Measurements from ENCODE around the gene TADA2A.
"Not testable (repeated sequence)": the region's sequence is repeated elsewhere in the genome, so short reads cannot be mapped to it uniquely, and the experiment has no call there.

The TADA2A gene

DNA sequence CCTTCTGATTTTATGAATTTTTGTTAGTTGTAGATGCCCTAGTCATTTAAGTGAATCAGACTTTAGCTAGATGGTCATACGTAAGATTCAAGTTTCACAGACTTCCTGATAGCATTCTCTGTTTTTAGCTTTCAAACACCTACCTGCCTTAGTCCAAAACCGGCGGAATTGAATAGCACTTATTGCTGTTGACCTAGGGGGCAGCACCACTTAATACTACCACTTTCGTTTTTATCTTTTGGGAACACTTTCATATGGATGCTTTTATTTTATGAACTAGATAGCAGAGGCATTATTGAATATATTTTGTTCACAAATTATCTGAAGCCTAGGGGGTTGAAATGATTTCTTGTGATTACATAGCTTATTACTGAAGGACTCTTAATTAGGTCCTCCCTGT is 31.5 kb downstream of the TADA2A start:
- Histone ChIP-seq H3K79me2 (ENCODE audit: insufficient read depth, low read depth) (no peaks in the 10 kb centered on the region), H3K4me3 (IDR thresholded peaks at IDR 0.05; ENCODE audit: insufficient read depth, low read depth, low read length) (no peak overlapping the region), H3K36me3 (ENCODE audit: insufficient read depth) (peaks cover 6% of the 10 kb centered on the region; the same call in 1 of the 2 replicates), H3K9ac (no peak overlapping the region), H3K4me2 (no peak overlapping the region), H2AFZ (ENCODE audit: low read depth) (no peak overlapping the region), H3K27me3 (ENCODE audit: insufficient read depth, low read depth) (no peaks in the 10 kb centered on the region), H3K27ac (no peak overlapping the region), H4K20me1 (ENCODE audit: insufficient read depth) (no peaks in the 10 kb centered on the region), H3K4me1 (ENCODE audit: low read depth, poor library complexity, severe bottlenecking) (peaks cover 27% of the 10 kb centered on the region)
- TF ChIP-seq CTCF (conservative IDR thresholded peaks at IDR 0.05; ENCODE audit: low read depth, low read length), result peak; percentile 39; the same call in 1 of the 2 replicates

DNA sequence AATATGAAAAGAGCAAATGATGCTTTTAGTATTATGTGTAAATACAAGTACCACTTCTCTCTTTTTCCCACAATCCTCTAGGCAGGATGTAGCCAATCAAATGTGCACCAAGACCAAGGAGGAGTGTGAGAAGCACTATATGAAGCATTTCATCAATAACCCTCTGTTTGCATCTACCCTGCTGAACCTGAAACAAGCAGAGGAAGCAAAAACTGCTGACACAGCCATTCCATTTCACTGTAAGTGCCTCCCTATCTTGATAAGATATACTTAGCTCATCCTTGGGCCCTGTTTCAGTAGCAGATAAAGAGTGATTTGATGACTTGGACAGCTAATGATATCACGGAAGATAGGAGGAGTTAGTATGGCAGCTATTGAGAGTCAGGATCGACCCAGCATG is 33.7 kb downstream of the TADA2A start:
- no peak overlapping the region for H2AFZ ChIP-seq (ENCODE audit: low read depth)
- H3K4me2 ChIP-seq, result peak overlapping the region; percentile 26; the same call in 1 of the 2 replicates
- no peaks in the 10 kb centered on the region for H3K27me3 ChIP-seq (ENCODE audit: insufficient read depth, low read depth)
- H3K79me2 ChIP-seq (ENCODE audit: insufficient read depth, low read depth), result no peaks in the 10 kb centered on the region
- peak overlapping the region; percentile 4 for H3K27ac ChIP-seq
- peaks cover 27% of the 10 kb centered on the region for H3K4me1 ChIP-seq (ENCODE audit: low read depth, poor library complexity, severe bottlenecking)
- peaks cover 6% of the 10 kb centered on the region; the same call in 1 of the 2 replicates for H3K36me3 ChIP-seq (ENCODE audit: insufficient read depth)
- no peaks in the 10 kb centered on the region for H4K20me1 ChIP-seq (ENCODE audit: insufficient read depth)
- no peak overlapping the region for H3K4me3 ChIP-seq (IDR thresholded peaks at IDR 0.05; ENCODE audit: insufficient read depth, low read depth, low read length)
- H3K9ac ChIP-seq, result no peak overlapping the region
- no peak for TF ChIP-seq CTCF (conservative IDR thresholded peaks at IDR 0.05; ENCODE audit: low read depth, low read length)

DNA sequence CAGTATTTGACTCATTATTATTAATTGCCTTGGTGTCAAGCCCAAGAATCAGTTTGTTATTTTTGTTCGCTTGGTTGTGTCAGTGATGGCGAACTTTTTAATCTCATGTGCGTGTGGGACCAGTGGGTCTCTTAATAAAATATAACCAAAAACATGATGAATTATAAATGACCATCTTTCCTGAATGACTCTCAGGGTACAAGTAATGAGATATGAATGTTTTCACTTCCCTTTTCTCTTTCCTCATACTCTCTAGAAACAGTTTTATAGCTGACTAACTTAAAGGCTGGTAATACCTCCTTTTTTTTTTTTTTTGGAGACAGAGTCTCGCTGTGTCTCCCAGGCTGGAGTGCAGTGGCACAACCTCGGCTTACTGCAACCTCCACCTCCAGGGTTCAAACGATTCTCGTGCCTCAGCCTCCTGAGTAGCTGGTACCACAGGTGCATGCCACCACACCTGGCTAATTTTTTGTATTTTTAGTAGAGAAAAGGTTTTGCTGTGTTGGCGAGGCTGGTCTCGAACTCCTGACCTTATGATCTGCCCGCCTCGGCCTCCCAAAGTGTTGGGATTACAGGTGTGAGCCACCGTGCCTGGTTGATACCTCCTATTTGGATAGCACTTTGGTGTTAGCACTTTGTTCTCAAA is 34.8 kb downstream of the TADA2A start:
- H3K36me3 ChIP-seq (ENCODE audit: insufficient read depth); H3K79me2 ChIP-seq (ENCODE audit: insufficient read depth, low read depth); H3K4me3 ChIP-seq (IDR thresholded peaks at IDR 0.05; ENCODE audit: insufficient read depth, low read depth, low read length); H3K27me3 ChIP-seq (ENCODE audit: insufficient read depth, low read depth); H2AFZ ChIP-seq (ENCODE audit: low read depth); H3K27ac ChIP-seq; H3K4me2 ChIP-seq; H4K20me1 ChIP-seq (ENCODE audit: insufficient read depth); H3K9ac ChIP-seq: not testable (repeated sequence)
- H3K4me1 ChIP-seq (ENCODE audit: low read depth, poor library complexity, severe bottlenecking), result peaks cover 27% of the 10 kb centered on the region

DNA sequence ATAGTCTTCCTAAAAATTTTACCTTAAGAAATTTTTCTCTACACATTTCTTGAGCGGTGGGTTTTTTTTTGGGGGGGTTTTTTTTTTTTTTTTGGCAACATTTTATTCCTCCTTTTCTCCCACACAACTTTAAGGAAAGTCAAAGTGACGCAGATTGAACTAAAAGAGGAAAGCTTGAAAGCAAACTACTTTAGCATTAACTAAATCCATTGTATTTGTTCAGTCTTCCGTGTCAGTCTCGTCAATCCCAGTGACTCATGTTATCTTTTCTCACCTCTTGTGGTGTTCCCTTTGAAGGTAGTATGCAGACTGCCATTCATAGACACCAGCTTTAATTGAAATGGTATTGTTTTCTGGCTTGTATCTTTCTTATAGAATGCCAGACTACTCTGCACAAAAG is 39.3 kb downstream of the TADA2A start:
- peaks cover 6% of the 10 kb centered on the region; the same call in 1 of the 2 replicates for H3K36me3 ChIP-seq (ENCODE audit: insufficient read depth)

More for the DNA sequence above, 39.3 kb downstream of the TADA2A start:
- Histone ChIP-seq H3K27me3 (ENCODE audit: insufficient read depth, low read depth) (no peaks in the 10 kb centered on the region), H3K27ac (no peak overlapping the region), H4K20me1 (ENCODE audit: insufficient read depth) (no peaks in the 10 kb centered on the region), H3K4me1 (ENCODE audit: low read depth, poor library complexity, severe bottlenecking) (peaks cover 8% of the 10 kb centered on the region), H3K4me2 (no peak overlapping the region), H3K79me2 (ENCODE audit: insufficient read depth, low read depth) (no peaks in the 10 kb centered on the region), H2AFZ (ENCODE audit: low read depth) (no peak overlapping the region), H3K4me3 (IDR thresholded peaks at IDR 0.05; ENCODE audit: insufficient read depth, low read depth, low read length) (no peak overlapping the region), H3K9ac (no peak overlapping the region)
- TF ChIP-seq CTCF (conservative IDR thresholded peaks at IDR 0.05; ENCODE audit: low read depth, low read length), result no peak

Measured in KMS-11 (cell line).